Right lobe of liver (tissue), 6 donors: ENCODE measurements around the gene PPT1. TPM values are rescaled to one million over a fixed set of nuclear protein-coding genes. Genes with fewer than 3 reads are reported as not detected.

Source experiments
- ATAC-seq, 4 donors: fragments of 200-7000 bp; cut with Tn5 transposase; one replicate each; pipeline ENCODE4 v1.9.1; 2020; ENCODE audit warnings: mild to moderate bottlenecking in 4 of 4, moderate library complexity in 4 of 4
- DNase-seq, 3 donors: peaks; one replicate each; pipeline ENCODE4 v3.0.0-alpha.2; 2020
- H3K27ac ChIP-seq, 3 donors: fragments of 200-600 bp; one replicate each; pipeline ENCODE4 v1.8.0; 2022
- H3K27me3 ChIP-seq, 2 donors: fragments of 200-600 bp; one replicate each; pipeline ENCODE4 v1.8.0; 2022
- H3K36me3 ChIP-seq, 4 donors: fragments of 200-600 bp; sonication (generic) in 1 of 4; one replicate each; pipeline versions ENCODE4 v1.5.1 to v1.8.0; 2017 to 2022; ENCODE audit warnings: control low read depth in 1 of 4
- H3K4me1 ChIP-seq, 4 donors: fragments of 200-600 bp; sonication (generic) in 1 of 4; one replicate each; pipeline versions ENCODE4 v1.5.1 to v1.8.0; 2017 to 2022; ENCODE audit warnings: control low read depth in 1 of 4
- H3K4me3 ChIP-seq, 3 donors: fragments of 200-600 bp; one replicate each; pipeline ENCODE4 v1.8.0; 2022
- H3K9me3 ChIP-seq, 4 donors: fragments of 200-600 bp; sonication (generic) in 1 of 4; one replicate each; pipeline versions ENCODE4 v1.5.1 to v1.8.0; 2017 to 2022; ENCODE audit warnings: control low read depth in 1 of 4
- CTCF ChIP-seq, 4 donors: fragments of 200-600 bp in 3 of 4; fragments of 450-650 bp in 1 of 4; IDR thresholded peaks; one replicate each; pipeline versions ENCODE4 v1.5.1 to v1.8.0; 2016 to 2022; ENCODE audit warnings: antibody characterized with exemption in 4 of 4, mild to moderate bottlenecking in 2 of 4
- POLR2A ChIP-seq: fragments of 450-650 bp; IDR thresholded peaks from one replicate; pipeline ENCODE4 v1.6.1; 2017; ENCODE audit warnings: antibody characterized with exemption, mild to moderate bottlenecking
- WGBS: methylation state at CpG from one replicate; pipeline ENCODE4 v1.1.6; 2018; ENCODE audit warnings: low coverage, low lambda C conversion rate; ENCODE audit not compliant: insufficient coverage; ENCODE audit errors: missing lambda C conversion rate; 5-methylcytosine and 5-hydroxymethylcytosine counted together
- intact Hi-C, 2 donors: fragments of 100-400 bp; cut with DNase I; formaldehyde crosslinking; loops; one replicate each; pipeline versions ENCODE4 v1.11.2 to v1.14.1; 2022
- total RNA-seq, 6 experiments: library from RNA; depleted of rRNA in 2 of 6; stranded (reverse); fragments of >200 nt in 2 of 6; fragmentation: NEBNext Ultra II Directional in 3 of 6; extraction: Animal tissue kit (Norgen Biotek cat#: 25700) in 3 of 6; gene quantifications; one replicate each; pipeline versions ENCODE4 v1.1.0 to v1.2.4, GENCODE V29; 2016 to 2023
- donor health status: DM: no; HTN: yes; CAD: no.
- donor health status: DM: no; HTN: no; CAD: no.
- donor health status: DM: no; HTN: no; CAD: no.
- donor health status: DM: no; HTN: yes; CAD: no.
- donor health status: DM: no; HTN: yes; CAD: no.

PPT1 gene
- total RNA-seq, 6 experiments from 2014 or later, result 16.5 to 47.8 (median 33.1) TPM

DNA sequence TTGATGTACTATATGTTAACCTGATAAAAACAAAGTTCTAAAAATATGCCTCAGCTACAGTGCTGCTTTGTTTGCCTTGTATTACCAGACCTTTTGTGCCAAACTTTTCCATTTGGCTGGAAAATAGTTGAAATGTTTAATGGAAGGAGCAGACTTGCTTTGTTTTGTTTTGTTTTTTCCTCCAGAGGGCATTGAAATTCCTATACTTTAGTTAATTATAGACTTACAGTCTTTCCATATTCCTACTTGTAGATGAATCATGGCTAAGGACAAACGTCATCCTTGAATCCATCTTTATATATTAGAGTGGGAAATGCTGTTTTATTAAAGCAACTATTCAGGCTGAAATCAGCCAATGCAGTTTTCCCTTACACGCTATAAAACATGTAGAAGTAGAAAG is 49.8 kb downstream of the PPT1 start:
- TF ChIP-seq CTCF (IDR thresholded peaks at IDR 0.05) (no peak), POLR2A (no peak)
- intact Hi-C loops, result no loop called here
- Histone ChIP-seq H3K36me3 (no peaks in the 10 kb centered on the region), H3K27ac (no peak overlapping the region), H3K9me3 (no peaks in the 10 kb centered on the region), H3K4me3 (no peak overlapping the region), H3K4me1 (peaks cover 0 to 11% (median under 1%) of the 10 kb centered on the region in 4 donors), H3K27me3 (no peaks in the 10 kb centered on the region)
- ATAC-seq (no peak), DNase-seq (no peak)
- WGBS, result 69% methylated on average over 2 of the region's 2 CpGs

- no peak for DNase-seq
- H3K27ac ChIP-seq, result no peak overlapping the region
- no peaks in the 10 kb centered on the region for H3K36me3 ChIP-seq
- ATAC-seq, result no peak
- no peaks in the 10 kb centered on the region for H3K27me3 ChIP-seq
- intact Hi-C loops, result no loop called here
- H3K9me3 ChIP-seq, result no peaks in the 10 kb centered on the region
- H3K4me1 ChIP-seq, result peaks cover 0 to 19% (median 5%) of the 10 kb centered on the region in 4 donors
- H3K4me3 ChIP-seq, result no peak overlapping the region
- no peak for TF ChIP-seq POLR2A
- TF ChIP-seq CTCF (IDR thresholded peaks at IDR 0.05), result no peak
- 97% methylated on average over 3 of the region's 3 CpGs for WGBS
Measured at GRCh38 chr1:40045766-40046165, 51.3 kb downstream of the PPT1 start.

- DNase-seq, result no peak
- 84% methylated on average over 4 of the region's 4 CpGs for WGBS
- Histone ChIP-seq H3K9me3 (no peaks in the 10 kb centered on the region), H3K27ac (no peak overlapping the region), H3K4me3 (no peak overlapping the region), H3K27me3 (no peaks in the 10 kb centered on the region), H3K36me3 (no peaks in the 10 kb centered on the region), H3K4me1 (peaks cover 0 to 17% (median 5%) of the 10 kb centered on the region in 4 donors)
- ATAC-seq, result no peak
- TF ChIP-seq CTCF (IDR thresholded peaks at IDR 0.05) (no peak), POLR2A (no peak)
- intact Hi-C loops, result no loop called here
Measured at GRCh38 chr1:40045182-40045581, 51.9 kb downstream of the PPT1 start.

DNA sequence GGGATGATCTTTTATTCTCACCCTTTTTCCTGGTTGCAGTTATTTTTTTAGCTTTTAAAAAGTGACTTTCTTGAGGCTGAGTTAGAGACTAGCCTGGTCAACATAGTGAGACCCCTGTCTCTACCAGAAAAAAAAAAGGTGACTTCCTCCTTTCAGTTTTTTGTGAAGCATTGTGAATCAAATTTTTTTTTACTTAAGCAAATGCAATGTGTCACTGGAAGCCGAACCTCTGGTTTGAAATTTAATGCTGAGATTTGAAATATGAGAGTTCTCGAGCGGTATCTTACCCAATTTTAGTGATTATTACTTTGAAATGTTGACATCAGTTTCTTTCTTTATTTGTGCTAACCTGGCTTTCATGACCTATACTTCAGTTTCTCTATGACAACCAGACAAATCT is 52.9 kb downstream of the PPT1 start:
- 51% methylated on average over 3 of the region's 3 CpGs for WGBS
- Histone ChIP-seq H3K36me3 (no peaks in the 10 kb centered on the region), H3K27ac (no peak overlapping the region), H3K9me3 (no peaks in the 10 kb centered on the region), H3K4me1 (peaks cover 0 to 16% (median 5%) of the 10 kb centered on the region in 4 donors), H3K27me3 (no peaks in the 10 kb centered on the region), H3K4me3 (no peak overlapping the region)
- DNase-seq, result no peak
- intact Hi-C loops, result no loop called here
- ATAC-seq, result no peak
- TF ChIP-seq POLR2A, result no peak
- no peak for TF ChIP-seq CTCF (IDR thresholded peaks at IDR 0.05)

DNA sequence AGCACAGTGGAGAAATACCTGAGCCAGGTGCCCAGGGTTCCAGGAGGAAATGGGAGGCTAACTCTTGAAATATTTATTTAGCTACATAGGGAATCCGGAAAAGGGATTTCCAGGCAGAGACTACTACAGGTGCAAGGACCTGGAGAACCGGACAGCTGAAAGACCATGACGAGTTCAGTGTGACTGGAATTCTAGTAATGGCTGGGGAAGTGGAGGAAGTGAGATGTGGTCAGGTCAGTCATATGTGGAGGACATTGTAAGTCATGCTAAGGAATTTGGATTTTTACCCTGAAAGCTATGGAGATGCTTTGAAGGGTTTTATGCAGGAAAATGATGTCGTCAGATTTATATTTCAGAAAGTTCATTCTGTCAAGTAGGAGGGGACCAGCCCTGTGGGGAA is 54.7 kb downstream of the PPT1 start:
- TF ChIP-seq POLR2A, result no peak
- no peak for TF ChIP-seq CTCF (IDR thresholded peaks at IDR 0.05)
- WGBS, result 68% methylated on average over 4 of the region's 4 CpGs
- intact Hi-C loops, result no loop called here
- H3K4me3 ChIP-seq, result peak overlapping the region in 1 of 3 donors; percentile 96
- H3K4me1 ChIP-seq, result peaks cover 0 to 24% (median 5%) of the 10 kb centered on the region in 4 donors
- ATAC-seq (no peak), DNase-seq (no peak)
- H3K36me3 ChIP-seq, result no peaks in the 10 kb centered on the region
- no peaks in the 10 kb centered on the region for H3K9me3 ChIP-seq
- H3K27me3 ChIP-seq, result no peaks in the 10 kb centered on the region
- H3K27ac ChIP-seq, result no peak overlapping the region
